Right lobe of liver (tissue), 6 donors: ENCODE data around the gene TNIK. TPM values are rescaled to one million over a fixed set of nuclear protein-coding genes. Genes with fewer than 3 reads are reported as not detected.

ENCODE experiments used
- ATAC-seq, 4 donors: fragments of 200-7000 bp; cut with Tn5 transposase; one replicate each; pipeline ENCODE4 v1.9.1; 2020; ENCODE audit warnings: mild to moderate bottlenecking in 4 of 4, moderate library complexity in 4 of 4
- DNase-seq, 3 donors: peaks; one replicate each; pipeline ENCODE4 v3.0.0-alpha.2; 2020
- H3K27ac ChIP-seq, 3 donors: fragments of 200-600 bp; one replicate each; pipeline ENCODE4 v1.8.0; 2022
- H3K27me3 ChIP-seq, 2 donors: fragments of 200-600 bp; one replicate each; pipeline ENCODE4 v1.8.0; 2022
- H3K36me3 ChIP-seq, 4 donors: fragments of 200-600 bp; sonication (generic) in 1 of 4; one replicate each; pipeline versions ENCODE4 v1.5.1 to v1.8.0; 2017 to 2022; ENCODE audit warnings: control low read depth in 1 of 4
- H3K4me1 ChIP-seq, 4 donors: fragments of 200-600 bp; sonication (generic) in 1 of 4; one replicate each; pipeline versions ENCODE4 v1.5.1 to v1.8.0; 2017 to 2022; ENCODE audit warnings: control low read depth in 1 of 4
- H3K4me3 ChIP-seq, 3 donors: fragments of 200-600 bp; one replicate each; pipeline ENCODE4 v1.8.0; 2022
- H3K9me3 ChIP-seq, 4 donors: fragments of 200-600 bp; sonication (generic) in 1 of 4; one replicate each; pipeline versions ENCODE4 v1.5.1 to v1.8.0; 2017 to 2022; ENCODE audit warnings: control low read depth in 1 of 4
- POLR2A ChIP-seq: fragments of 450-650 bp; IDR thresholded peaks from one replicate; pipeline ENCODE4 v1.6.1; 2017; ENCODE audit warnings: antibody characterized with exemption, mild to moderate bottlenecking
- WGBS: methylation state at CpG from one replicate; pipeline ENCODE4 v1.1.6; 2018; ENCODE audit warnings: low coverage, low lambda C conversion rate; ENCODE audit not compliant: insufficient coverage; ENCODE audit errors: missing lambda C conversion rate; 5-methylcytosine and 5-hydroxymethylcytosine counted together
- intact Hi-C, 2 donors: fragments of 100-400 bp; cut with DNase I; formaldehyde crosslinking; loops; one replicate each; pipeline versions ENCODE4 v1.11.2 to v1.14.1; 2022
- total RNA-seq, 6 experiments: library from RNA; depleted of rRNA in 2 of 6; stranded (reverse); fragments of >200 nt in 2 of 6; fragmentation: NEBNext Ultra II Directional in 3 of 6; extraction: Animal tissue kit (Norgen Biotek cat#: 25700) in 3 of 6; gene quantifications; one replicate each; pipeline versions ENCODE4 v1.1.0 to v1.2.4, GENCODE V29; 2016 to 2023
- TF ChIP-seq, protein P1 (sequence below), 4 donors: fragments of 200-600 bp in 3 of 4; fragments of 450-650 bp in 1 of 4; IDR thresholded peaks; one replicate each; pipeline versions ENCODE4 v1.5.1 to v1.8.0; 2016 to 2022; ENCODE audit warnings: antibody characterized with exemption in 4 of 4, mild to moderate bottlenecking in 2 of 4
- donor health status: DM: no; HTN: yes; CAD: no.
- donor health status: DM: no; HTN: no; CAD: no.
- donor health status: DM: no; HTN: no; CAD: no.
- donor health status: DM: no; HTN: yes; CAD: no.
- donor health status: DM: no; HTN: yes; CAD: no.

Gene TNIK
- total RNA-seq, 6 experiments from 2014 or later = 5.2 to 8.0 (median 6.8) TPM

GRCh38 chr3:171458071-171458863 lies 1.9 kb downstream of the TNIK start:
- DNase-seq = no peak
- no peak for ATAC-seq
- Histone ChIP-seq H3K9me3 (no peaks in the 10 kb centered on the region), H3K4me3 (peak overlapping the region in 2 of 3 donors; percentile 72 to 88), H3K4me1 (peaks cover 0 to 12% (median 3%) of the 10 kb centered on the region in 4 donors), H3K27me3 (no peaks in the 10 kb centered on the region), H3K36me3 (no peaks in the 10 kb centered on the region), H3K27ac (no peak overlapping the region)
- 31% methylated on average over 18 of the region's 23 CpGs for WGBS
- intact Hi-C loops = no loop called here
- TF ChIP-seq, protein P1, sequence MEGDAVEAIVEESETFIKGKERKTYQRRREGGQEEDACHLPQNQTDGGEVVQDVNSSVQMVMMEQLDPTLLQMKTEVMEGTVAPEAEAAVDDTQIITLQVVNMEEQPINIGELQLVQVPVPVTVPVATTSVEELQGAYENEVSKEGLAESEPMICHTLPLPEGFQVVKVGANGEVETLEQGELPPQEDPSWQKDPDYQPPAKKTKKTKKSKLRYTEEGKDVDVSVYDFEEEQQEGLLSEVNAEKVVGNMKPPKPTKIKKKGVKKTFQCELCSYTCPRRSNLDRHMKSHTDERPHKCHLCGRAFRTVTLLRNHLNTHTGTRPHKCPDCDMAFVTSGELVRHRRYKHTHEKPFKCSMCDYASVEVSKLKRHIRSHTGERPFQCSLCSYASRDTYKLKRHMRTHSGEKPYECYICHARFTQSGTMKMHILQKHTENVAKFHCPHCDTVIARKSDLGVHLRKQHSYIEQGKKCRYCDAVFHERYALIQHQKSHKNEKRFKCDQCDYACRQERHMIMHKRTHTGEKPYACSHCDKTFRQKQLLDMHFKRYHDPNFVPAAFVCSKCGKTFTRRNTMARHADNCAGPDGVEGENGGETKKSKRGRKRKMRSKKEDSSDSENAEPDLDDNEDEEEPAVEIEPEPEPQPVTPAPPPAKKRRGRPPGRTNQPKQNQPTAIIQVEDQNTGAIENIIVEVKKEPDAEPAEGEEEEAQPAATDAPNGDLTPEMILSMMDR (IDR thresholded peaks at IDR 0.05) = no peak
- no peak for TF ChIP-seq POLR2A

GRCh38 chr3:171457607-171458061 lies 2.6 kb downstream of the TNIK start:
- DNase-seq (no peak), ATAC-seq (no peak)
- H3K4me1 ChIP-seq = peaks cover 0 to 12% (median 3%) of the 10 kb centered on the region in 4 donors
- H3K36me3 ChIP-seq = no peaks in the 10 kb centered on the region
- TF ChIP-seq POLR2A = no peak
- TF ChIP-seq, protein P1 (IDR thresholded peaks at IDR 0.05) = no peak
- no peak overlapping the region for H3K27ac ChIP-seq
- H3K9me3 ChIP-seq = no peaks in the 10 kb centered on the region
- H3K4me3 ChIP-seq = no peak overlapping the region
- no peaks in the 10 kb centered on the region for H3K27me3 ChIP-seq
- intact Hi-C loops = no loop called here
- WGBS = 30% methylated on average over 7 of the region's 7 CpGs

DNA sequence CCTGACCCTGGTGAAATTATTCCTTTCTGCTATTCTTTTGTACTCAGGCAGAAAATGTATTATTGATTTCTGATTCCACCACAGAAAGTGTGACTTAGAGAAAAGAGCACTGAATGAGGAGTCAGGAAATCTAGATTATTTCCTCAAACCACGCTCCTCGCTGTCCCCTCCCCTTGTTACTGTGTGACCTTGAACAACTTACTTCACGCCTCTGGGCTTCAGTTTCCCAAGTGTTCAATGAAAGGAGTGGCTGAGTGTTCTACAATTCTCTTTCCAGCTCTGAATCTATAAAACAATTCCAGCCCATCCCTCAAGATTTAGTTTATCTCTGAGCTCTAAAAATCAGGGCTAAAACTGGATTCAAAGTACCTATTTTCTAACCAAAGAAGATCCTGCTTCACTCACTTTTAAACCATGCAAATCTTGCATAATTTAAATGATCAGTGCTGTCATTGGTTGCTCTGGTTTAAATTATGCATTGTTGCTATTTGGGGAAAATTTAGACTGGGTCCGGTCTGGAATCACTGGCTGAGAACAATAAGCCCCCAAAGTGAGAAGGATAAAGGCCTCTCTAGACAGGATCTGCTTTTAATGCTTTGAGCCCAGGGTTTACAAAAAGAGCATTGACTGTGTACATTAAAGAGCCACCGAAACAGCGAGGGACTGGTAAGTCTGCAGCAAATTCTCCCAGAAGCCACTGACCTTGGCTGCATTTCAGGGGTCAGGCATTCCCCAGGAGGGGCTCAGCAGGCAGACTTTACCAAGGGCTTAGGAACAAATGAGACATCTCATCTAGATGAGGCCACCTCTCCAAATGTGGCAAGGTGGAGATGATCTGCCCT lies 3.2 kb downstream of the TNIK start:
- Histone ChIP-seq H3K4me3 (no peak overlapping the region), H3K27me3 (no peaks in the 10 kb centered on the region), H3K27ac (no peak overlapping the region), H3K36me3 (no peaks in the 10 kb centered on the region), H3K4me1 (peaks cover 0 to 12% (median 3%) of the 10 kb centered on the region in 4 donors), H3K9me3 (no peaks in the 10 kb centered on the region)
- no peak for DNase-seq
- 77% methylated on average over 6 of the region's 6 CpGs for WGBS
- no peak for TF ChIP-seq POLR2A
- TF ChIP-seq, protein P1 (IDR thresholded peaks at IDR 0.05) = no peak
- intact Hi-C loops = no loop called here
- no peak for ATAC-seq

GRCh38 chr3:171455603-171456550 lies 4.3 kb downstream of the TNIK start:
- ATAC-seq = no peak
- Histone ChIP-seq H3K27ac (no peak overlapping the region), H3K4me1 (peaks cover 0 to 6% (median 0%) of the 10 kb centered on the region in 4 donors), H3K27me3 (no peaks in the 10 kb centered on the region), H3K4me3 (no peak overlapping the region), H3K36me3 (no peaks in the 10 kb centered on the region), H3K9me3 (no peaks in the 10 kb centered on the region)
- DNase-seq = no peak
- WGBS = 35% methylated on average over 5 of the region's 5 CpGs
- intact Hi-C loops = no loop called here
- TF ChIP-seq, protein P1 (IDR thresholded peaks at IDR 0.05) = no peak
- no peak for TF ChIP-seq POLR2A
